Measurements from ENCODE around the gene DAG1.

DNA sequence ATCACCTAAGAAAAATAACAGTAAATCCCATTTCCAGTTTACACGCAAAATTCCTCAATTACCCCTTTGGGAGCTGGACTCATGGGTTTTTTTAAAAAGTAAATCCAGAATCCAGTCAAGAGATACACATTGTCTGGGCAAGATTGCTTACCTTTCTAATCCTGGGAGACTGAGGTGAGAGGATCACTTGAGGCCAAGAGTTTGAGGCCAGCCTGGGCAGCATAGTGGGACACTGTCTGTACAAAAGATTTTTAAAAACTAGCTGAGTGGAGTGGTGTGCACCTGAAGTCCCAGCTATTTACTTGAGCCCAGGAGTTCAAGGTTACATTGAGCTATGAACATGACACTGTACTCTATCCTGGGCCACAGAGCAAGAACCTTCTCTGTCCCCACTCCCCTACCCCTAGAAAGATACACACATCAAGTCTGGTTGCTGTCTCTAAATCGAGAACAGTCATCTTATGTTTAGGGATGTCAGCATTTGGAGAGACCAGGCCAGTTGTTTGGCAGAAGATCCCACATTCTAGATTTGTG is 39.0 kb downstream of the DAG1 start:
- TF ChIP-seq EZH2 (IDR thresholded peaks at IDR 0.05; ENCODE audit: low read length, unreplicated experiment) (no peak), EZH2phosphoT487 (IDR thresholded peaks at IDR 0.05; ENCODE audit: borderline replicate concordance, low read length) (no peak)

Data from PC-3 (cell line).